HepG2 (cell line): ENCODE measurements around the gene ZDHHC18. TPM values are rescaled to one million over a fixed set of nuclear protein-coding genes. Genes with fewer than 3 reads are reported as not detected.

Experiments used
- AFF4 ChIP-seq: sonication (generic); formaldehyde crosslinking; IDR thresholded peaks from 2 replicates; pipeline ENCODE4 v1.4.0; 2020; ENCODE audit warnings: missing genetic modification reagents
- CCAR2 ChIP-seq: fragments of 200-400 bp; formaldehyde crosslinking; optimal IDR thresholded peaks from 2 replicates; pipeline ENCODE3; 2018; ENCODE audit warnings: low read depth, mild to moderate bottlenecking, low read length, moderate library complexity
- FOXC1 ChIP-seq: sonication (generic); formaldehyde crosslinking; IDR thresholded peaks from 2 replicates; pipeline ENCODE4 v1.8.0; 2022; ENCODE audit warnings: mild to moderate bottlenecking, missing genetic modification reagents, borderline replicate concordance
- HDAC1 ChIP-seq: sonication (generic); formaldehyde crosslinking; IDR thresholded peaks from 2 replicates; pipeline ENCODE4 v1.5.1; 2020; ENCODE audit warnings: mild to moderate bottlenecking, missing genetic modification reagents
- HMGXB4 ChIP-seq, 2 experiments: sonication (generic) in 1 of 2; formaldehyde crosslinking in 1 of 2; IDR thresholded peaks; 2 replicates each; pipeline versions ENCODE4 v1.4.0 to v1.6.1; 2018 to 2020; ENCODE audit warnings: missing genetic modification reagents in 2 of 2, borderline replicate concordance in 1 of 2, low read depth in 1 of 2, mild to moderate bottlenecking in 1 of 2, missing biosample characterization in 1 of 2
- KLF15 ChIP-seq: sonication (generic); formaldehyde crosslinking; IDR thresholded peaks from 2 replicates; pipeline ENCODE4 v1.8.1; 2023; ENCODE audit warnings: borderline replicate concordance, mild to moderate bottlenecking, inconsistent platforms, missing genetic modification reagents, mixed read lengths
- PHF21A ChIP-seq: sonication (generic); formaldehyde crosslinking; IDR thresholded peaks from 2 replicates; pipeline ENCODE4 v1.5.0; 2020; ENCODE audit warnings: mild to moderate bottlenecking, missing genetic modification reagents
- PHF8 ChIP-seq: sonication (generic); formaldehyde crosslinking; IDR thresholded peaks from 2 replicates; pipeline ENCODE4 v1.5.0; 2020; ENCODE audit warnings: missing genetic modification reagents
- RELA ChIP-seq: sonication (generic); formaldehyde crosslinking; IDR thresholded peaks from 2 replicates; pipeline ENCODE4 v1.4.0; 2020; ENCODE audit warnings: missing genetic modification reagents
- SPEN ChIP-seq: sonication (generic); formaldehyde crosslinking; IDR thresholded peaks from 2 replicates; pipeline ENCODE4 v1.5.1; 2020; ENCODE audit warnings: low read depth, mild to moderate bottlenecking, missing genetic modification reagents
- SRF ChIP-seq: IDR thresholded peaks from 2 replicates; pipeline ENCODE4 v1.6.1; 2011; ENCODE audit warnings: mild to moderate bottlenecking, low read depth, low read length, moderate library complexity
- ZFP37 ChIP-seq: sonication (generic); formaldehyde crosslinking; IDR thresholded peaks from 2 replicates; pipeline ENCODE4 v1.4.0; 2020; ENCODE audit warnings: missing genetic modification reagents, borderline replicate concordance
- ZFY ChIP-seq: sonication (generic); formaldehyde crosslinking; IDR thresholded peaks from 2 replicates; pipeline ENCODE4 v1.4.0; 2020; ENCODE audit warnings: missing genetic modification reagents
- ZHX2 ChIP-seq, 2 experiments: sonication (generic) in 1 of 2; formaldehyde crosslinking in 1 of 2; IDR thresholded peaks; 2 replicates each; pipeline versions ENCODE4 v1.6.1 to v1.9.0; 2014 to 2022; ENCODE audit warnings: antibody characterized with exemption in 1 of 2, borderline replicate concordance in 1 of 2, inconsistent platforms in 1 of 2, low read depth in 1 of 2, missing genetic modification reagents in 1 of 2
- ZNF101 ChIP-seq: sonication (generic); formaldehyde crosslinking; IDR thresholded peaks from 2 replicates; pipeline ENCODE4 v1.4.0; 2020; ENCODE audit warnings: mild to moderate bottlenecking, low read depth, missing genetic modification reagents, borderline replicate concordance
- ZNF251 ChIP-seq: sonication (generic); formaldehyde crosslinking; IDR thresholded peaks from 2 replicates; pipeline ENCODE4 v1.9.0; 2021; ENCODE audit warnings: mild to moderate bottlenecking, missing genetic modification reagents
- polyA plus RNA-seq, 8 experiments: library from polyadenylated mRNA; depleted of rRNA in 3 of 8; stranded (reverse) in 7 of 8; unstranded in 1 of 8; fragments of >200 nt; fragmentation: Illumina TruSeq in 4 of 8; extraction: Trizol in 4 of 8; gene quantifications; 2 replicates each; pipeline versions ENCODE4 v1.2.1 to v1.2.3, GENCODE V29; 2011 to 2016; ENCODE audit warnings: low read depth in 4 of 8, missing spikeins in 1 of 8, mixed read lengths in 1 of 8; ENCODE audit not compliant: insufficient read depth in 1 of 8
- total RNA-seq, 5 experiments: library from RNA; depleted of rRNA; stranded (reverse); fragments of >200 nt; fragmentation: Illumina TruSeq; extraction: Trizol; gene quantifications; 2 replicates each; pipeline ENCODE4 v1.2.3, GENCODE V29; 2016; ENCODE audit warnings: low read depth in 1 of 5

ZDHHC18 gene
- total and polyA plus RNA-seq, 2 of the 13 experiments (the other 11 are each of a cell fraction or from before 2014, with no cell fraction given), result 13.2 to 35.3 TPM

- TF ChIP-seq HMGXB4 (CRISPR knock-in tag; IDR thresholded peaks at IDR 0.05; ENCODE audit: borderline replicate concordance in 1 of 2, low read depth in 1 of 2) (peak in 1 of 2 experiments; percentile 73; a peak in 1 of 4 replicates), SRF (no peak), ZHX2 (IDR thresholded peaks at IDR 0.05; ENCODE audit: low read depth) (no peak), ZHX2 (CRISPR knock-in tag; IDR thresholded peaks at IDR 0.05; ENCODE audit: borderline replicate concordance) (no peak), RELA (CRISPR knock-in tag) (no peak), PHF8 (CRISPR knock-in tag) (peak; percentile 63), HDAC1 (CRISPR knock-in tag) (no peak), CCAR2 (no peak), ZFP37 (CRISPR knock-in tag) (no peak), ZNF101 (no peak), AFF4 (CRISPR knock-in tag) (no peak), SPEN (CRISPR knock-in tag) (no peak), ZNF251 (CRISPR knock-in tag) (no peak), FOXC1 (CRISPR knock-in tag) (peak; percentile 43; the same call in 1 of the 2 replicates), KLF15 (no peak), ZFY (CRISPR knock-in tag) (peak; percentile 56), PHF21A (CRISPR knock-in tag) (0 out of 2 replicates have a peak, but pooled peaks have one; percentile 17)
Measured at GRCh38 chr1:26826261-26827105, at the start of gene ZDHHC18 (continued).
